ENCODE results near the gene CTAG1B.
"Not testable (repeated sequence)": the region's sequence is repeated elsewhere in the genome, so short reads cannot be mapped to it uniquely, and the experiment has no call there.

Gene CTAG1B

DNA sequence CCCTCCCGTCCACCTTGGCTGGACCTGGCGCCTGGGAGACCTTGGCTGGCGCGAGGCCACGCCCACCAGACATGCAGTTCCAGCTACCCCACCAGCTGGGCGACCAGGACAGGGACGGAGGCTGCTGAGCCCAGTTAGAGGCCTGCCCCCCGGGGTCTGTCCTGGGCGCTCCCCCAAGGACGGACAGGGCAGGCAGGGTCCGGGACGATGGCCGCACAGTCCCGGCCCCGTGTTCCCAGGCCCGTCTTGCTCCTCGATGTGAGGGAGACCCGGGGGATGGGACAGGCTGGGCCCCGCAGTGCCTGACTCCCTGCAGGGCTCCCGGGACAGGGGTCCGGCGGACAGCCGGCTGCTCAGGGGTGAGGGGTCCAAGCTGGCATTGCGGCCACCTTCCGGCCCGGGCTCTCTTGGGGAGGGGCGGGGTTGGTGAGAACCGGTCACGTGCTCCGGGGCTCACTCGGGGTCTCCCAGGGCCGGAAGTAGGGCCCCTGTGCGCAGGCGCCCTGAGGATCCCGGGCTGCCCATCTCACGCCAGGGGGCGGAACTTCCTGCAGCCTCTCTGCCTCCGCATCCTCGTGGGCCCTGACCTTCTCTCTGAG lies 34.4 kb downstream of the CTAG1B start, which contains the start of gene CTAG1A:
Gene CTAG1A, plus strand, starts transcription at position 549 of the 599 bp plus-strand sequence. CDS start 74 bp downstream, outside the sequence.
- not testable (repeated sequence) for DNase-seq (ENCODE audit: low read depth, low spot score)

DNA sequence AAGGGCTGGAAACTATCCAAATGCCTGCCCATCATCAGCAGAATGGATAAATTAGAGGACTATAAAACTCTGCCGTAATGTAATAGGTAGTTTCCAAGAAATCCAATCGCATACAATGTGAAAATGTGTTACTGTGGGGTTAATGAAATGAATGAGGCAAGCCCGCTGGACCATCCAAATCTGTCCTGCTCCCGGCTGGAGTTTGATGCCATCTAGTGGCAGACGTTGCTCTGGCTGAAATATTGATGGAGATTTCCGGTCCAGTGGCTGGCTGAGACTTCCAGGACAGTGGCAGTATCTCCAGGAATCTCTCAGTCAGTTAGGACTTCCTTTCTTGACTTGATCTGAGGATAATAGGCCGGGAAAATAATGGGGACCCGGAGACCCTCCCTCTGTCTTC lies 36.1 kb downstream of the CTAG1B start:
- not testable (repeated sequence) for DNase-seq (ENCODE audit: low read depth, low spot score)

DNA sequence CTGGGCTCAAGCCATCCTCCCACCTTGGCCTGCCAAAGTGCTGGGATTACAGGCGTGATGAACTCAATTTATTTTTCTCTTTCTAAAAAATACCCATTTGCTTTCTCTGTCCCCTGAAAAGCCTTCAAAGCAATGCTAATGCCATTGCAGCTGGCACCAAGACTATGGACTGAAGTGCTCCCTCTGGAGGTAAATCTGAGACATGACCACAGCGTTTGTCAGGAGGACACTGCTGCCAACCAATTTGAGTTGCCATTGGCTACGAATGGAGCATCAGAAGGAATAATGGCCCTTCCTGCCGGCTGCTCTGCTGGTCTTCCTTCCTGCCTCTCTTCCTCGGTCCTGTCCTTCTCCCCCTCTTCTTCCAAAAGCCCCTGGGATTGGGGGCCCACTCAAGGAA lies 44.0 kb downstream of the CTAG1B start:
- DNase-seq (ENCODE audit: low read depth, low spot score): not testable (repeated sequence)

DNA sequence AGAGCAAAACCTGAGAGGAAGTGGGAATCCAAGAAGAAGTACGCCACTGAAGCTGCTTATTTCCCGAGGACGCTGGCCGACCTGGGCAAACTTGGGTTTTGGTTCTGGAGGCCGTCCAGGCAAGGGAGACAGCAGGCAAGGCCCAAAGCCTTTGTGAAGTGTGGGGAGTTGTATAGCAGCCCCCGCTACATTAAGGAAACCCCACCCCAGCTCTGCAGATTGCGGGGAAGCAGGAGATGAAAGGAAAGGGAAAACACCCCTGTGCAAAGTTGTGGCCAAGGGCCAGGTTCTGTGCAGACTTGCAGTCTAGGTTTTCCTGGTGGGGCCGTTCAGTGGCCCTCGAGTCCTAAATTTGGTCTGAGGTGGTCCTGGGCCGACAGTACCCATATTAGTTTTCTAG lies 46.0 kb downstream of the CTAG1B start:
- DNase-seq (ENCODE audit: low read depth, low spot score): not testable (repeated sequence)

DNA sequence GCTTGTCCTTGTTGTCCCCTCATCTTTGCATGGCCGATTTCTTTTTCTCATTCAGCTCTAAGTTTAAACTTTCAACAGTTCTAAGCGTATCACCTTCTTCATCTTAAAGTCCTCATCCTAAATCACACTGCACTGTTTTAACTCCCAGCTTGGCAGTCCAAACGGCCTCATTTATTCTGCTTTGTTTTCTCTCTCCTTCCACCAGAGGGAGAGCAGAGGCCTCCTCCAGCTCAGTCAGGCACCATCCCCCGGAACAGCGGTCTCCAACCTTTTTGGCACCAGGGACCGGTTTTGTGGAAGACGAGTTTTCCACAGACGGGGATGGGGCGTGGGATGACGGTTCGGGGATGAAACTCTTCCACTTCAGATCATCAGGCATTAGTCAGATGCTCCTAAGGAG lies 48.7 kb downstream of the CTAG1B start:
- DNase-seq (ENCODE audit: low read depth, low spot score): not testable (repeated sequence)

Data from brain pericyte (primary cell).